GM06990 (cell line): Measurements from ENCODE around the gene SF3A2.
A peak's percentile ranks its signal among the peaks of the same experiment; 100 is the strongest.

Experiments used
- DNase-seq: peaks from one replicate; pipeline ENCODE4 v3.0.0-alpha.2; 2011; ENCODE audit not compliant: insufficient read length; ENCODE audit errors: extremely low read depth
- H3K27me3 ChIP-seq: replicated peaks from 2 replicates; pipeline ENCODE4 v1.6.0; 2011; ENCODE audit warnings: low read length; ENCODE audit not compliant: control insufficient read depth, insufficient read depth
- H3K36me3 ChIP-seq: 2 replicates; pipeline ENCODE4 v1.5.1; 2011; ENCODE audit warnings: low read length; ENCODE audit not compliant: control insufficient read depth, insufficient read depth
- H3K4me3 ChIP-seq: replicated peaks from 2 replicates; pipeline ENCODE4 v1.5.1; 2011; ENCODE audit warnings: low read depth, mild to moderate bottlenecking, control low read depth, low read length
- TF ChIP-seq, protein P1 (sequence below): IDR thresholded peaks from 2 replicates; pipeline ENCODE4 v1.5.1; 2011; ENCODE audit warnings: low read length, control low read depth, mild to moderate bottlenecking, inconsistent platforms; ENCODE audit not compliant: insufficient read depth, poor library complexity, severe bottlenecking

Gene SF3A2

DNA sequence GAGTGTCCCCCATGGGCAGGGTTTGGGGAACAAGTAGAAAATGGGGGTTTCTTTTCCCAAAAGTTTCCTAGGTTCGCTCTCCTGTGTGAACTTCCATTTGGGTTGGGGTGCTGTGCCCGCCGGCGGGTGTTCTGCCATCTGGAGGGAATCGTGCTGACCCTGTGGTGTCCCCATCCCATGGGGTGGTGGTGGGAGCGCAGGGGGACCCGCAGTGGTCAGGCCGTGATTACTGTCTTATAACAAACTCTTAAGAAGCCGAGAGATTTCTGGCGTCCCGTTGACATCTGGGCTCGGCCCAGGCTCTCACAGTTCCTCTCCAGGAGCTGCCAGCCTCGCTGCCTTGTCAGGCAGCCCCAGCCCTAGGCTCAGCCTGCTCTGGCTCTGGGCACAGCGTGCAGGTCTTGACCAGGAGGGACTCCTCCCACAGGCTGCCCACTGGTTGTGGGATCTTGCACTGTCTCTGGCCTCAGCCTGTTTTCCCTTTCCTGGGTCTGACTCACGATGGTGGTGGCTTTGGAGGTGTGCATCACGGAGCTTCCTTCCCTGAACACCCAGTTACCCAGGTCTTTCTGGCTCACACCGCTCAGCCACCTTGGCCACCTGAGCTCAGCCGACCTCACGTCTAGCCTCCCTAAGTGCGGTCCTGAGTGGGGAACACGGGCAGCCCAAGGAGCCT is 35.0 kb upstream of the SF3A2 start:
- H3K27me3 ChIP-seq, result no peaks in the 10 kb centered on the region
- DNase-seq, result no peak
- H3K36me3 ChIP-seq, result peaks cover 34% of the 10 kb centered on the region
- TF ChIP-seq, protein P1, sequence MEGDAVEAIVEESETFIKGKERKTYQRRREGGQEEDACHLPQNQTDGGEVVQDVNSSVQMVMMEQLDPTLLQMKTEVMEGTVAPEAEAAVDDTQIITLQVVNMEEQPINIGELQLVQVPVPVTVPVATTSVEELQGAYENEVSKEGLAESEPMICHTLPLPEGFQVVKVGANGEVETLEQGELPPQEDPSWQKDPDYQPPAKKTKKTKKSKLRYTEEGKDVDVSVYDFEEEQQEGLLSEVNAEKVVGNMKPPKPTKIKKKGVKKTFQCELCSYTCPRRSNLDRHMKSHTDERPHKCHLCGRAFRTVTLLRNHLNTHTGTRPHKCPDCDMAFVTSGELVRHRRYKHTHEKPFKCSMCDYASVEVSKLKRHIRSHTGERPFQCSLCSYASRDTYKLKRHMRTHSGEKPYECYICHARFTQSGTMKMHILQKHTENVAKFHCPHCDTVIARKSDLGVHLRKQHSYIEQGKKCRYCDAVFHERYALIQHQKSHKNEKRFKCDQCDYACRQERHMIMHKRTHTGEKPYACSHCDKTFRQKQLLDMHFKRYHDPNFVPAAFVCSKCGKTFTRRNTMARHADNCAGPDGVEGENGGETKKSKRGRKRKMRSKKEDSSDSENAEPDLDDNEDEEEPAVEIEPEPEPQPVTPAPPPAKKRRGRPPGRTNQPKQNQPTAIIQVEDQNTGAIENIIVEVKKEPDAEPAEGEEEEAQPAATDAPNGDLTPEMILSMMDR, result no peak
- H3K4me3 ChIP-seq, result no peak overlapping the region

DNA sequence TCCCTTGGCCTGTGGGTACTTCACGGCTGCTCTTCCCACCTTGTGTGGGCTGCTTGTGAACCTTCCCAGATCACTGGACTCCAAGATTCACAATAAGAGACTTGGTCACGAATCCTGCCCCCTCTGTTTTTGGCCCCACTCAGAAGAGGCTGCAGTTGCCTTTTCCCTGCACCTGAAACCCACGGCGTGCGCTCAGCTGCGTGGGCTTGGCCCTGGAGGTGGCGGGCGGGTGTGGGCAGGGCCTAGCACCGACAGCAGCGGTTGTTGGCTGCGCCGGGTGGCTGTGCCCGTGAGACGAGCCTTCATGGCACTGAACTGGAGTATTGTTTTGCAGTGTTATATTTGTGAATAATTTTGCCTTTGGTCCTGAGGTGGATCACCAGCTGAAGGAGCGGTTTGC is 34.3 kb upstream of the SF3A2 start:
- DNase-seq, result no peak
- H3K36me3 ChIP-seq, result peaks cover 29% of the 10 kb centered on the region
- TF ChIP-seq, protein P1, result no peak

DNA sequence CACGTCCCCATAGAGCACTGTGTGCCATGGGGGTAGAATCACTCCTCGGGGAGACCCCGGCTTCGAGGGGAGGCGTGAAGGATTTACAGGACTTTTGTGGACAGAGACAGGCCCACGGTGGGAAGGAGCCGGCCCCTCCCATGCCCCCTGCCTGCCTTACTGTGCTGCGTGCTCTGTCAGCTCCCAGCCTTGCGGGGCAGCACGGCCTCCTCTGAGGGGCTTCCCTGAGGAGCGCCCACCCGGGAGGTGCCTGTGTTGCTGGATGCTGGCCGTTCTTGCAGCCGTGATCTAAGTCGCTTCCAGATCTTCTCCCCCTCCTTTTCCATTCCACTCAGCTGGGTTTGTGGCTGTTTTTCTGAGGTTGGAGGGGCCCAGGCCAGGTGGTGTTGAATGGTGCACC is 29.6 kb upstream of the SF3A2 start:
- no peak for DNase-seq
- peaks cover 47% of the 10 kb centered on the region for H3K36me3 ChIP-seq
- TF ChIP-seq, protein P1, result no peak
- no peak overlapping the region for H3K4me3 ChIP-seq
- H3K27me3 ChIP-seq, result no peaks in the 10 kb centered on the region

More for the DNA sequence above, 34.3 kb upstream of the SF3A2 start:
- H3K4me3 ChIP-seq, result no peak overlapping the region
- H3K27me3 ChIP-seq, result no peaks in the 10 kb centered on the region

DNA sequence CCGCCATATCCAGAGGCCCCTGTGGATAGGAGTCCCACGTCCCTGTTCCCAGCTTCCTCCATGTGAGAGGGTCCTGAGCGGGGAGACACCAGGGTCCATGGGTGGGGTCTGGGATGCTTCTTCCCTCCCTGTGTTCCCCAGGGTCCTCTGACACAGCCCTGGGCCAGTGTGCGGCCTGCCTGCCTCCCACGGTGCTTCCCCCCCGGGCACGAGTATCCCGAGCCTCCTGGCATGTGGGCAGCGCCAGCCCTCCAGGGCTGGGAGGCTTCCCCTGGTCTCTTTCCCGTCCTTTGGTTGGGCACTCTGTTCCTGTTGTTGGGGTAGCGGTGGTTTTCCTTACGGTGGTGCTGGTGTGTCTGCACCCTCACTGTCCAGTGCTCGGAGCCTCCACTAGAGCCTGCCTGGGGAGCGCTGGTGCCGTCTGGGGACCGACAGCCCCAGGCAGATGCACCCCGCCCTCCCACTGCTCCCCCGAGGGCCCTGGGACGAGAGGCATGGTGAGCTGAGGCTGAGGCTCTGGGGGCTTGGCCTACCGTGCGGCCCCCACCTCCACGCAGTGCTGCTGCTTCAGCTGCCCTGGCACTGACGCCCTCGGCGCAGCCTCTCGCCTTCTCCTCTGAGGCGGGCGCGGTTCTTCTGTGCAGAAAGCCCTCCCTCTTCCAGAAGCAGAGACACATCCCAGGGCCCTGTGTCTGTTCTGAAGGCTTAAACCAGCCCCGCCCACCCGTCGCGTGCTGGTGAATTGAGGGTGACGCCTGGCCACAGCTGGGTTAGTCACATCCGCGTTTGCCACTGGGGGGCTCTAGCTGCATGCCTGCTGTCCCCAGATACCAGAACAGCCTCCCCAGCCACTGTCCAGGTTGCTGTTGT is 28.4 kb upstream of the SF3A2 start:
- TF ChIP-seq, protein P1, result peak; percentile 37
- no peak overlapping the region for H3K4me3 ChIP-seq
- peaks cover 45% of the 10 kb centered on the region for H3K36me3 ChIP-seq
- H3K27me3 ChIP-seq, result no peaks in the 10 kb centered on the region
- DNase-seq, result no peak

DNA sequence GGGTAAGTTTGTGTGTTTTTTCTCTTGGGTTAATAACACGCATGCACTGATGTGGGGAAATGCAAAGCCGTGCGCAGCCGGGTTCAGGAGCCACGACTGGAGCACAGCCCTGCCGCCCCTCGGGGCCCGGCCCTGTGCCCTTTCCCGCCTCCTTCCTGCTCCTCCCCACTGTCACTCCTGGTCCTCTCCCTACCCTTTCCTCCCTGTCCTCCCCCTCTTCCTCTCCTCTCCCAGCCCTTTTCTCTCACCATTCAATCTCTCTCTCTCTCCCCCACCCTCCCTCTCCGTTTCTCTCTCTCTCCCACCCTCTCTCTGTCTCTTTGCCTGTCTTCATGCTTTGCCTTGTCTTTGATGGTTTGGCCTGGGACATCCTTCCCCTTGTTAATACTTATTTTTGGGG is 27.6 kb upstream of the SF3A2 start:
- Histone ChIP-seq H3K36me3 (peaks cover 48% of the 10 kb centered on the region), H3K27me3 (no peaks in the 10 kb centered on the region), H3K4me3 (no peak overlapping the region)
- DNase-seq, result no peak
- TF ChIP-seq, protein P1, result no peak
